Stimulated activated CD8-positive, alpha-beta memory T cell treated with anti-CD3 and anti-CD28 coated beads, Interleukin-15, amount 100 ng/mL, for 24 hours (primary cell): Measurements from ENCODE around the gene PCYT1B.
A peak's percentile ranks its signal among the peaks of the same experiment; 100 is the strongest.
"Not testable (repeated sequence)": the region's sequence is repeated elsewhere in the genome, so short reads cannot be mapped to it uniquely, and the experiment has no call there.

Experiments used
- DNase-seq: peaks from one replicate; pipeline ENCODE4 v3.0.0-alpha.2; 2020; ENCODE audit warnings: low read depth

Gene PCYT1B

GRCh38 chrX:24647257-24648058 lies at the start of gene PCYT1B:
Gene PCYT1B (minus strand): TSS chrX:24647347. CDS start chrX:24647105, 242 bp downstream.
- DNase-seq: peak; percentile 6

- DNase-seq: no peak
Measured at GRCh38 chrX:24696294-24696693, 49.1 kb upstream of the PCYT1B start.

GRCh38 chrX:24694825-24695224 lies 47.7 kb upstream of the PCYT1B start:
- DNase-seq: no peak

- peak; percentile 44 for DNase-seq
Measured at GRCh38 chrX:24693453-24694202, 46.5 kb upstream of the PCYT1B start, which contains the start of gene POLA1. Gene POLA1 (plus strand): TSS chrX:24693918. CDS start chrX:24693962, 44 bp downstream.

- DNase-seq: no peak
Measured at GRCh38 chrX:24692305-24692704, 45.2 kb upstream of the PCYT1B start.

GRCh38 chrX:24684048-24684447 lies 36.9 kb upstream of the PCYT1B start:
- no peak for DNase-seq

GRCh38 chrX:24682739-24683432 lies 35.7 kb upstream of the PCYT1B start:
- DNase-seq: no peak

GRCh38 chrX:24676403-24677024 lies 29.4 kb upstream of the PCYT1B start:
- DNase-seq: no peak

- no peak for DNase-seq
Measured at GRCh38 chrX:24673424-24673823, 26.3 kb upstream of the PCYT1B start.

- no peak for DNase-seq
Measured at GRCh38 chrX:24672701-24673190, 25.6 kb upstream of the PCYT1B start.

GRCh38 chrX:24668111-24668510 lies 21.0 kb upstream of the PCYT1B start:
- no peak for DNase-seq

GRCh38 chrX:24662352-24662751 lies 15.2 kb upstream of the PCYT1B start:
- DNase-seq: no peak

- DNase-seq: no peak
Measured at GRCh38 chrX:24661292-24661691, 14.1 kb upstream of the PCYT1B start.

- no peak for DNase-seq
Measured at GRCh38 chrX:24659646-24660045, 12.5 kb upstream of the PCYT1B start.

- no peak for DNase-seq
Measured at GRCh38 chrX:24659106-24659505, 12.0 kb upstream of the PCYT1B start.

- no peak for DNase-seq
Measured at GRCh38 chrX:24658421-24658820, 11.3 kb upstream of the PCYT1B start.

- no peak for DNase-seq
Measured at GRCh38 chrX:24657671-24658386, 10.7 kb upstream of the PCYT1B start.

GRCh38 chrX:24655679-24656078 lies 8.5 kb upstream of the PCYT1B start:
- not testable (repeated sequence) for DNase-seq

GRCh38 chrX:24651783-24652182 lies 4.6 kb upstream of the PCYT1B start:
- DNase-seq: no peak

- DNase-seq: no peak
Measured at GRCh38 chrX:24648495-24648894, 1.3 kb upstream of the PCYT1B start.

GRCh38 chrX:24646745-24647182 lies 383 bp downstream of the PCYT1B start:
- DNase-seq: no peak
